Stimulated activated naive CD8-positive, alpha-beta T cell treated with anti-CD3 and anti-CD28 coated beads, Interleukin-15, Interleukin-2, amounts not matched to agents 100 U/mL and 50 U/mL, for 24 hours (primary cell): ENCODE results near the gene ASB7.
A peak's percentile ranks its signal among the peaks of the same experiment; 100 is the strongest.
"Not testable (repeated sequence)": the region's sequence is repeated elsewhere in the genome, so short reads cannot be mapped to it uniquely, and the experiment has no call there.

Experiments
- ATAC-seq: fragments of 150-1000 bp; cut with Tn5 transposase; one replicate; pipeline ENCODE4 v1.10.0; 2021
- DNase-seq: peaks from one replicate; pipeline ENCODE4 v3.0.0; 2021

Gene ASB7, protein sequence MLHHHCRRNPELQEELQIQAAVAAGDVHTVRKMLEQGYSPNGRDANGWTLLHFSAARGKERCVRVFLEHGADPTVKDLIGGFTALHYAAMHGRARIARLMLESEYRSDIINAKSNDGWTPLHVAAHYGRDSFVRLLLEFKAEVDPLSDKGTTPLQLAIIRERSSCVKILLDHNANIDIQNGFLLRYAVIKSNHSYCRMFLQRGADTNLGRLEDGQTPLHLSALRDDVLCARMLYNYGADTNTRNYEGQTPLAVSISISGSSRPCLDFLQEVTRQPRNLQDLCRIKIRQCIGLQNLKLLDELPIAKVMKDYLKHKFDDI

DNA sequence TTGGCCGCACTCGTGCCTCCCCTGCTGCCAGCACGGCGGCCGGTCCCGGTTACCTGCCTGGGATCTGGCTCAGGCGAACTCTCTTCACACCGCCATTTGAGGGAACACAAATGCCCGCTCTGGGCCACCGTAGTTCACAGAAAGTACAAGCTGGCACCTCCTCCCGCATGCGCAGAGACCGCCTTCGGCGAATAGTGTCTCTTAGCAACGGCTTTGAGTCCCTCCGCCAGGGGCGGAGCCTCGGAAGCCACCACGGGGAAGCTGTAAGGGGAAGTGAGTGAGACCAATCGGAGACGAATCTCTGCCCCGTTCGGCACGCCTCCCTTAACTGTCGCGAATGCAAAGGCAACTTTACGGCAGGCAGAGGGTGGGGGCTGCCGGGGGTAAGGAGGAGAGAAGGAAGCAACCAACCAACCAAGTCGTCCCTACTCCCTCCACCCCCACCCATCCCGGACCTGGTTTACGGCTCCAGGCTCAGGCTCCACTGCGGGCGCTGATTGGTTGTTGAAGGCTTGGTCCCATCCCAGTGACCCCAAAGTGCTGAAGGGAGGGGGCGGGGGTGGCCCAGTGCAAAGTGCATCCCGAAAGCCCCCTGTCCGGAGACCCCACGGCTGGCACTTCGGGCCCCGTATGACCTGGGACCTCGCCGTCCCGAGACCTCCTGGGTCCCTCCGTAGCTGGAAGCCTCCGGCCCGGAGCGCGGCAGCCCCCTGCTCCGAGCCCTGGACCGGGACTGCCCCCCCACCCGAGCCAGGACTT, at the start of gene ASB7, which contains the start of gene LINS1:
TSS of gene ASB7 (plus strand) at position 526 of the 759 bp plus-strand sequence. CDS start 9,628 bp downstream, outside the sequence.
TSS of gene LINS1 (minus strand) at position 121 of the 759 bp plus-strand sequence. CDS start 21,342 bp downstream, outside the sequence.
- ATAC-seq, result peak; percentile 93
- DNase-seq, result peak; percentile 99

DNA sequence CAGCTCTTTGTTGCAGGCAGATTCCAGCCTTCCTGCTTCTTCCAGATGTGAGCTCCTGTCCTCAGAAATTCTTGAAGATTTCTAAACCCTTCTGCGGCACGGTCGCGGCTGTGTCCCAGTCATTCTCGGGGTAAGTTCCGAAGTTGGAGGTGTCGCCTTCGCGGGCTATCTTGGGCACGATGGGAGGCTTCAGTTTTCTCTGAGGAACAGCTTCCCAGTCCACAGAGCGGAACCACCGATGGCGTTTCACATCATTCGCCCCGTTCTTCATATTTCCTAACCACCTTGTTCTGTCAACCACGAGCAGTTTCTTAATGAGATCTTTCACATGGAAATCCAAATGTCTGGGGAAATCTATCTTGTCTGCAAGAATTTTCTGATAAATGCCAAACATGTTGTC, 48.9 kb upstream of the ASB7 start:
- DNase-seq (no peak), ATAC-seq (no peak)

DNA sequence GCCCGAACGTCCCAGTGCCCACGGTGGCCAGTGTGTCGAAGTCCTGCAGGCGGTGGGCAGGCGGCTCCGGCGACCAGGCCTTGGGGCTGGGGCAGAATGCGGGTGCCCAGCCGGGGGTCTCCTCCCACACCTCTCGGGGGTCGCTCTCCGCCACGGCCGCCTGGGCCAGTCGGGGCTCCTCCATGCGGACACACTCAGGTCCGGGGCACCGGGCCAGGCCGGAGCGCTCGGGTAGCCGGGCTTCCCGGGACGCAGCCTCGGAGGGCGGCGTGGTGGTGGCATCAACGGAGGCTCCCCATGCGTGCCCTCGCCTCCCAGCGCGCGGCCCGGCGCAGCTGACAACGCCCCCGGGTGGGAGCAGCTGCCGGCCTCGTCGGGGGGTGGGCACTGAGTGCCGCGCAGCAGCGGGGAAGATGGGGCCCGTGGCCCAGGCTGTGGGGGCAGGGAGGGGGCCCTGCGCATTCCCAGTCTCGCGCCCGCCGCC, 43.6 kb upstream of the ASB7 start:
- ATAC-seq (no peak), DNase-seq (no peak)

DNA sequence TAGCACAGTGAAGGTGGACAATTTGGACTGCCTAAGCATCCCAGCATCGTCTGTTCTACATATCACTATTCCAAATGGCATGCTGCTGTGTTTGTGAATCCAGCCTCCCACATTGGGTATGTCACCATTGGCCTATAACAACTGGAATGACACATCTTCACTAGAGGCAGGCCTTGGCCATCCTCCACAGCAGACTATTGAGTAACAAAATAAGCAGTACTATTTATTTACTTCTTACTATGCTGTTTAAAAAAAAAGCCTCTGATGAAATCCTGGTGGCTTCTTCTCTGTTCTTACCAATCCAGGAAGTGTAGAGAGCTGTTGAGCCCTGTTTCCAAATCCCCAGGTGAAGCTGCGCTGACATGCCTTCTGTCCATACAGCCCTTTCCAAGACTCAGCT, 43.1 kb upstream of the ASB7 start:
- no peak for DNase-seq

DNA sequence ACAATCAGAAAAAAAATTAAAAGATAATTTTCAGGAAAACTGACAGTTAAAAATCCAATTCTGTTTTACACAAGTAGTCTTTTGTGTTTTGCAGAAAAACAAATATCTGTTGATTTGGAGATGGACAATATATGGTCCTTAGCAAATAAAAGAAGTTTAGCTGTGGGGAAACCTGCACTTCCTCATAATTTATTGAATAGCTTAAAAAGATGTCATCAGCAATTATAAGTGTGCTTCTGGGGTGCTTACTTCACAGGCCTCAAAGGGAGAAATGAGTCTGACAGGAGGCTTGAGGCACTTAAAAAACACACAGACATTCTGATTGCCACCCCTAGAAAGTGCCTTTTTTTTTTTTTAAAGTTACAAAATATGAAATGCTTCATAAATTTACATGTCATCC, 42.1 kb upstream of the ASB7 start:
- DNase-seq, result no peak
- no peak for ATAC-seq

More for the DNA sequence above, 43.1 kb upstream of the ASB7 start:
- ATAC-seq, result no peak

DNA sequence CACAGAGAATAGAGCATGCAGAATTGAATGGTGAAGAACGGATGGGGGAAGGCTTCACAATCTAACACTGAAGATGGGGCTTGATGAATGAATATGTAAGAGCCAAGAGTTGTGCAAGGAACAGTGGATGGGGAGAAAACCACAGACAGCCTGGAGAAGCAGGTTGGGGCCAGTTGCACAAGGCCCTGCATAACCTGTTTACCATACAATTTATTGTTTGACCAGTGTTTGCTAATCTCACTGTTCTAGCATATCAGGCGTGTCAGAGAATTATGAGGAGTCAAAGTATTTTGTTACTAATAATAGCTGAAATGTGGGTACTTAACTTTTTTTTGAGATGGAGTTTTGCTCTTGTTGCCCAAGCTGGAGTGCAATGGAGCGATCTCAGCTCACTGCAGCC, 36.8 kb upstream of the ASB7 start:
- no peak for DNase-seq
- no peak for ATAC-seq

DNA sequence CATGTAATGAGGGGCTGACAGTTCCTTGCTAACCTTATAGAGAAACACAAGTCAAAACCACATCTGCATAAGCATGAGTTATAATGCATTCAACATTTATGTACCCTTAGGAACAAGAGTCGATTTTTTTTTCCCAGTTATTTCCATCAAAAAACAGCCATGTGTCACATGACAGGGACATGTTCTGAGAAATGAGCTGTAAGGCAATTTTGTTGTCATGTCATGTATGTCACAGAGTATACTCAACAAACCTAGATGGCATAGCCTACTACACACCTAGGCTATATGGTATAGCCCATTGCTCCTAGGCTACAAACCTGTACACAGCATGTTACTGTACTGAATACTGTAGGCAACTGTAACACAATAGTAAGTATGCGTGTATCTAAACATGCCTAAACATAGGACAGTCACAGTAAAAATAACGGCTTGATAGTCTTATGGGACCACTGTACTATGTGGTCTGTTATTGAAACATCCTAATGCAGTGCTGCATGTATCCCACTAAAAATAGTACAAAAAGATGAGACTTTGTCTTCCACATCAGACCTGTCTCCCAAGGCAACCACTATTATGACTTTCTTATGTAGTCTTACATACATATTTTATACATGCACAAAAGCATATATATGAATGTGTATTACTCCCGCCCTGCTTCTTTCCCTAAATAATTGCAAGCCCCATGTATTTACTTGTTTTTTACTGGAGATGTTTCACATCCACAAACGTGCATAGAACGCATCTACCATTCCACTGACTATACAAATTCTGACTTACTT, 35.4 kb upstream of the ASB7 start:
- no peak for DNase-seq
- ATAC-seq, result no peak

DNA sequence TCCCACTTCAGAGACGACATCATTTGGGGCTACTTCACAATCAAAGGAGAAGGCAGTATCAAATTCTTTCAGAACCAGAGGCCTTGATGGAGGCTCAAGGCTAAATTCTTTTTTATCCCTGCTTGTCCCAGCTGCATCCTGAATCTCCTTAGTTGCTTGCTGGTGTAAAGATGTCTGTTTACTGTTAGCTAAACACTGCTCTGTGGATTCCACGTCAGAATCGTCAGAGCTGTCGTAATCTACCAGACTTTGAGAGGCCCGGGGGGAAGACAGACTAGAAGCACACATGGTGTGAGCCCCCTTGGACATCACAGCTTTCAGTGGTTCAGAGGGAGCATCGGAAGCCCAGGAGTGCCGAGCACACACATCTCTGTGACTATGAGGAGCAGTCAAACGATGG, 33.0 kb upstream of the ASB7 start:
- DNase-seq (no peak), ATAC-seq (no peak)

DNA sequence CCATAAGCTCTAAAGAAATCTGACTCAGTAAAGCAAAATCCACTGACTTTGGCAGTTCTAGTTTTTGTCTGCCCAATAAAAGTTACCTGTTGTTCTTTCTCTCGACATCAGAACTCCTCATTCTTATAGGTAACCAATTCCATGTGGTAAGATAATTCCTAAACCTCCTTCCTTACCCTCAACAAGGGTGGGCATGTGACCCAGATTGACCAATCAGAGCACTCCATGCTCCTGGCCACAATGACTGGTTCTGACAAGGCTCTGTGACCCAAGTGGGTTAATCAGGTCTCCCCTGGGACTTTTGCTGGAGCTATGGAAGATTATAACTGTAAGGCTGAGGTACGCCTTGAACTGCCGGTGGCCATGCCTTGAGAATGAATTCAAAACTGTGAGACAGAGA, 32.1 kb upstream of the ASB7 start:
- ATAC-seq (no peak), DNase-seq (no peak)

DNA sequence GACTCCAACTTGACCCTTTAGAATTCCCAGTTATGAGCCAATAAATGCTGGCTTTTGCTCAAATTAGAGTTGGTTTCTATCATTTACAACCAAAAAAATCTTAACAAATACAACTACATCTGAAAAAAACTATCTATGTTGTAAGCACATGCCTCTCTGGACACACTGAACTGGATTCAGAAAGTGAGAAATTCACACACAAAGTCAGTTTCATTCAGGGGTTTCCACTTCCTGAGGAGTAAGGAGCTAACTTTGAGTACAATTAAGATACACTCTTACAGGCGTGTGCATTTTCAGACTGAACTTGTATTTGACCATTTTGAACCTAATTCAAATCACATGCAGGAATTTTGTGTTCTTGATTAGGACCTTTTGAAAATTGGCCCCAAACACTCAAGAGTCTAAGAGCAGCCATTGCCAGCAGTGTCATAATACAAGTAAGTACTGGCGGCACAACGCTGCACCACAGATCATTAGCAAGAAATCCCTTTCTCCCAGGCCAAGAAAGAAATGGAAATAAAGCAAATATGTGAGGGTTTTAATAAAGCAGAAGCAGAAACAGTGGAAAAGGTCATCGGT, 31.6 kb upstream of the ASB7 start:
- no peak for ATAC-seq

DNA sequence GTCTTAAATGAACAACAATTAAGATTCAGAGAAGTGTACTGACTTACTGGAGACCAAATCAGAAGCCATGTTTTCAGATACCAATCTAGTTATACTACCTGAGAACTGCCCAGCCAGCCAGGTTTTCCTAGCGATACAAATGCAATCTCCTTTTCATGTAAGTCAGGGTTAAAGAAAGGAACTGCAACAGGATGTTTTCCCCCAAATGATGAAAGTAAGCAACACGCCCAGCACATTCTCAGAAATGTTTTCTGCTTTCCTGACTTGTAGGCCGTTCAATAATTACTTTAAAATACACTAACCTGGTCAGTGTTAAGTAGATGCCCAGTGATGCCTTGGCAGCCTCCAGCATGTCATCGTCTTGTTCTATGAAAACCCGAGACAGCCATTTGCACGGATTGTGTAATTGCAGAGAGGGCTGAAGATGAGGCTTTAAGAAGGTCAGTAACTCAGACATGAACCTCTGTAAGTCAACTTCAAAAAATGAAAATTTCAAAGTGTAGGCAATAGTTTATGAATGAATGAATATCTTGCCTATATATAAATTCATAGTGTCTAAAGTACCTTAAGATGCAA, 30.7 kb upstream of the ASB7 start:
- no peak for ATAC-seq
- DNase-seq, result no peak

More for the DNA sequence above, 31.6 kb upstream of the ASB7 start:
- DNase-seq, result no peak

DNA sequence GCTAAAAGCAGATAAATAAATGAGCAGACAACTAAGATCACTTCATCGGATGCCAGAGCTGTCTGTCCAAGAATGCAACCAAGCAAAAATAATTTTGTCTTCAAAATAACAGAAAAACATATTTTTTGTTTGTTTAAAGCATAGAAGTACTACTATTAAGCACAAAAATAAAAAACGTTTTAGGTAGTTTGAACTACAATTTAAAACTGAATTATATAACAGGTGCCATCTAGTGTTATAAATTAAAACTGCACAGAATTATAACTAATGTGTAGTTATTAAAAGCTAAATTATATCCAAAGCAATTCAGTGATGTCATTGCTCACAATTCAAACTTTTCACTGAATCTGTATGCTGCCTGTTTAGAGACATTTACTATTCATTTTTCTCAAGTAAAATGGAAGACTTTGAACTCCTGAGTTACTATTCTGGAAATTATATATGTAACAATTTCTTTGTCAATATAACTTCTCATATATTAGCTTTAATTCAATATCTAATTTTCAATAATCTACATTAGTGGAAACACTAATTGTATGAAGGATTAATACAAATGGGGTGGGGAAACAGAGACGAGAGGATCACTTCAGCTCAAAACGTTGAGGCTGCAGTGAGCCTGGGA, 29.9 kb upstream of the ASB7 start:
- ATAC-seq (no peak), DNase-seq (no peak)

DNA sequence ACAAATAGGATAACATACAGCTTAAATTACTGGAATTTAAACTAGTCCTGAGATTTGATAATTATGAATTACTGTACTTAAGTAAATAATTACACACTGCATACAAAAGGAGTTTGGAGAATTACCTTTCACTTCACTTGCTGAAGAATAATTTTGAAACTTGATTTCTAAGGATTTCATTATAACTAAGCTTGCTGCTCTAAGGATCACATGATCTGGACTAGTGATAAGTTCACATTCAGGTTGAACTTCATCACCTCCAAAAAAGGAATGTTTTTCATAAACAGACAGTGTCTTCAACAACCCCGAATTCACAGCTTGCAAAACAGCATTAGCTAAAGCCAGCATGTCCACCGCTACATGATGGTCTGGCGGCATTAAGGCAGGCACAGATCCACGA, 28.9 kb upstream of the ASB7 start:
- no peak for DNase-seq
- ATAC-seq, result no peak

DNA sequence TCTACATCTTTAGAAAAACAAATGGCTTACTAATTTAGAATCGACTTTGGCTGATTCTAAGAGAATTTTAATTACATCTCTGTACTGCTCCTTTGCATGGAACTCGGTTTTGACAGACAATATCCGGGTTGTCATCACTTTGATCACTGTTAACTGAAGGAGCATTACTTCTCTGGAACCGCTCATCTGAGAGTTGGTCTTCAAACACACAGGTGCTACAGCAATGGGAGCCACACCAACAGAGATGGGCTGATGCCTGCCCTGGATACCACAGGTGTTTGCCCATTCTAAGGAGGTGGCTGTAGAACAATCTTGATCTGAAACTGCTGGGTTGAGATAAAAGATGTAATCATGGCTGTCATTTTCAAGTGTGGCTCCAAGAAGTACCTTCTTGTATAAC, 22.0 kb upstream of the ASB7 start:
- no peak for ATAC-seq
- no peak for DNase-seq

DNA sequence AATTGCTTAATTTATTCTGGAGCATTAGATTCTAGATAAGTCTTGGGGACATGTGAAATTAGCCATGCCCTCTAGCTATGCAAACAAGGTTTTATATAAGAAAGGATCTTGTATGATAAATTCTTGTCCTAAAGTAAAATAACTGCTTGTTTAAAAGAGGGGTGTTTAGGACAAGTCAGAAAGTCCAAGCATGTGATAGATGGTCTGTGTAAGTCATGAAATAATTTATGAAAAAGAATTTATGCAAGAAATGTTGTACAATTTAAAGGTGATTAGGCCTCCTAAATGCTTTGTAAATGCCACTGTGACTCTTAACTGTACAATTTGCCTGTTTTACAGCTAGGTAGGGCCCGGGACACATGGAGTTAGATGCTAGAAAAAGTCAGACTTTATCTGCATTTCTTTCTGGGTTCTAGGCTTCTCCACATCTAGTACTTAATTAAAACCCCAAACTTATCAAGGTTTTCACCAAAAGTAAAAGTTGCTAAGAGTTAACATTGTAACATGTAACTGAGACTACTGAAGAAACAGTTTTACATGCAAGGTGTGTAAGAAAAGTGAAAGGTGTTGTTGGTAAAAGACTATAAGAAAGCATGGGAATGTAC, 13.6 kb upstream of the ASB7 start:
- DNase-seq, result no peak
- no peak for ATAC-seq

DNA sequence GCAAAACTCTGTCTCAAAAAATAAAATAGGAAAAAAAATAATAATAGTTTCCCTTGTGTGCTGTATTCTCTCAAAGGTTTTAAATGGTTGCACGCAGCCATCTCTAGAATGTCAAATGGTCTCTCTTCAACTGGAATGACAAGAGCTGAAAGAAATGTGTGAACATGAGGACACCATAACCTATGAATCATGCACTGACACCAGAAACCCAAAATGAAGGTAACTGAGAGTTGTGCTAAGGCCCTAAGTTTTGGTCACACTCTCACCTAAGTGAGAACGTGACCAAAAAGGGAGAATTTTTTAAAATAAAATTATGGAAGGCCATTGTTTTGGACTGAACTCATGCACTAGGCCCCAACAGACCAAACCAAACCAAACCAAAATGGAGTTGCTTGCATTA, 11.2 kb upstream of the ASB7 start:
- peak; percentile 58 for ATAC-seq

DNA sequence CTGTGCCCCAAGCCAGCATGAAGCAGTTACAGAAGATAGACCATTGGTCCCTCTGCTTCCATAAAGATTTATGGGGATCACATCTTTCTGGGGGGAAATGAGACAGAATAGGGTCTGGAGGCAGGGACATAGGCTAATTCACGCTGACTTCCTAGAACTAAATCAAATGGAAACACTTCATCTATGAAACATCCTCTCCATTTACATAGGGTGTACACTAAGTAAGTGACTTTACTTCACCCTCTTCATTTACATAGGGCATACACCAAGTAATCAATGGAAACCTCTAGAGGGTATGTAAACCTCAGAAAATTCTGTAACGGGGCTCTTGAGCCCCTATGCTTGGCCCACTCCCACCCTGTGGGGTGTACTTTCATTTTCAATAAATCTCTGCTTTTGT, 10.6 kb upstream of the ASB7 start:
- DNase-seq, result no peak

More for the DNA sequence above, 11.2 kb upstream of the ASB7 start:
- DNase-seq, result not testable (repeated sequence)

DNA sequence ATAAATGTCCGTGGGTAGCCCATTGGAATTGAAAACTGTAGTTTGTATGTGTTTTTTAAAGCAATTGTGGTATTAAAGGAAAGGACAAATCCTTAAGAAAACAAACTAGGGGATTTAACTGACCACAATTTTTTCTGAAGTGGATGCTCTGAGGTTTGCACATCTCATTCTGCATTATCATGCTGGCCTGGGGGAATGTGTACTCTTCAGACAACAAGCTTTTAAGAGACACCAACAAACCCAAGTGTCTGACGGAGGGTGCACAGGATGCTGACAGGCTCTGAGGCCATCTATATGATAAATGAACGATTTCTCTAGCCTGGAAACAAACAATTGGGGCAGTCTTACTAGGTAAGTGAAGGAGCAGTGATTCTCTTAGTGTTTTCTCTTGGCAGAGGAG, 9.5 kb upstream of the ASB7 start:
- DNase-seq, result no peak
- ATAC-seq, result no peak

More for the DNA sequence above, 10.6 kb upstream of the ASB7 start:
- peak; percentile 50 for ATAC-seq

DNA sequence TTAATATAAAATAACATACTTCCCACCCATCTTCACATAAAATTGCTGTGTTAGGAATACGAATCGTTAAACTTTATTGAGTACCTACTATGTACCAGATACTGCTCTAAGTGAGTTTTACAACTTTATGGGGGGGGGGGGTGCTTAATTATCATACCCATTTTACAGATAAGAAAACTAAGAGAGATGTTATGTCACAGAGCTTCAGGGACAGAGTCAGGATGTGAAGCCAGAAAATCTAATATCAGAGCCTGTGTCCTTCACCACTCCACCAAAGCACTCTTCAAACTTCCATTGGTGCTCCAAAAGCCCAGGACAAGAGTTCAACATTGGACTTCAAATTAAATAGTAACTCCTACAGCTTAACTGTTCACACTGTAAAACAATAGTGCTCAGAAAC, 9.0 kb upstream of the ASB7 start:
- DNase-seq, result no peak
- no peak for ATAC-seq

DNA sequence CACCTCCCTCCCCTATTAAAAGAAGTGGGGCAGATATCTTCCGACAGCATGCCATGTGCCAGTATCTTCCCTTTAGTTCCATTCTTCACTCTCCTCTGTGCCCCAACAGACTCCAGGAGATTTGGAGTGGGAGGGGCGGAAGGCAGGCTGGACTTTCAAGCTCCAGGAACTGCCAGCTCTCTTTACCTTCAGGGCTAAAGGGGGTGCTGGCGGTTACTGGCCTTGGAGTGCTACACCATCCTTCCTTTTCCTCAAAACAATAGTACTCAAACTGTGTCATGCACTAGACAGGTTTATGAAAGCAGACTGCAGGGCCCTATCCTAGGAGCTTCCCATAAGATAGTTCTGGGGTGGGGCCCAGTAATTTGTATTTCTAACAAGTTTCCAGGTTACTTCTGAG, 6.4 kb upstream of the ASB7 start:
- ATAC-seq (no peak), DNase-seq (peak; percentile 22)

DNA sequence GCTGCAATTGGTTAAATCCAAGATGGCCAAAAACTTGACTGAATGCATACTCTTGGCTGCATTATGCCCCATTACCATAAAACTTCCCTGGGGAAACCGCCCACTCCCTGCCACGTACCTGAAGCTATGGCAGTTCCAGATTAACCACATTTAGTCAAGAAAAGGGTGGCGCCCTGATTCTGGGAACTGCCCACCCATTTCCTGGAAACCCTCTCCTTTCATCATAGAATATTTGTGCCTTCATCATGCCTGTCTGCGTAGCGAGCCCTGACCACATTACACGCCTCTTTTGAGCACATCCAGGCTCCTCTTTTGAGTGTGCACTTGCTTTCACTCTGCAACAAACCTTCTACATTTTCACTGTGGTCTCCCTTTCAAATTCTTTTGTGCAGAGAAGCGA, 5.6 kb upstream of the ASB7 start:
- ATAC-seq, result peak; percentile 89
- DNase-seq, result peak; percentile 92
